ENCODE results near the gene ARHGAP27.

ARHGAP27 gene

DNA sequence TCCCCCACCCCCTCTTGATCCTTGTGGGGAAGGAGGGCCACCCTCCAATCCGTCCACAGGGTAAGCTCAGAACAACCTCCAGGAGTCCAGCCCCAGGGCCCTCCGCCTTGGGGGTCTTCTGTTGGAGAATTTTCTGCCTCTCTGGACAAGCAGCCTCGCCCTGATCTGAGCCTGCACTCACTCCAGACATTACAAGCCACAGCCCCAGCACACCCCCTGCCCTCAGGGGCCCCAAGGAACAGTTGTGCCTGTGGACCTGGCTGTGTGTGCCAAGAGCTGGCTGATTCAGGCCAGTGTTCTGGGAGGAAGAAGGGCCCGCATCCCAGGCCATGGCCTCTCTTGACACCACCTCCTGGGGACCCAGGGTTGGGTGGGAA, 477 bp upstream of the ARHGAP27 start:
- DNase-seq (ENCODE audit: insufficient read length, low spot score) (no peak), FAIRE-seq (peak; percentile 20)
- TF ChIP-seq POLR2AphosphoS5 (IDR thresholded peaks at IDR 0.05; ENCODE audit: low read depth, low read length): no peak
- no peak for TF ChIP-seq POLR2A (IDR thresholded peaks at IDR 0.05; ENCODE audit: low read depth, low read length)

DNA sequence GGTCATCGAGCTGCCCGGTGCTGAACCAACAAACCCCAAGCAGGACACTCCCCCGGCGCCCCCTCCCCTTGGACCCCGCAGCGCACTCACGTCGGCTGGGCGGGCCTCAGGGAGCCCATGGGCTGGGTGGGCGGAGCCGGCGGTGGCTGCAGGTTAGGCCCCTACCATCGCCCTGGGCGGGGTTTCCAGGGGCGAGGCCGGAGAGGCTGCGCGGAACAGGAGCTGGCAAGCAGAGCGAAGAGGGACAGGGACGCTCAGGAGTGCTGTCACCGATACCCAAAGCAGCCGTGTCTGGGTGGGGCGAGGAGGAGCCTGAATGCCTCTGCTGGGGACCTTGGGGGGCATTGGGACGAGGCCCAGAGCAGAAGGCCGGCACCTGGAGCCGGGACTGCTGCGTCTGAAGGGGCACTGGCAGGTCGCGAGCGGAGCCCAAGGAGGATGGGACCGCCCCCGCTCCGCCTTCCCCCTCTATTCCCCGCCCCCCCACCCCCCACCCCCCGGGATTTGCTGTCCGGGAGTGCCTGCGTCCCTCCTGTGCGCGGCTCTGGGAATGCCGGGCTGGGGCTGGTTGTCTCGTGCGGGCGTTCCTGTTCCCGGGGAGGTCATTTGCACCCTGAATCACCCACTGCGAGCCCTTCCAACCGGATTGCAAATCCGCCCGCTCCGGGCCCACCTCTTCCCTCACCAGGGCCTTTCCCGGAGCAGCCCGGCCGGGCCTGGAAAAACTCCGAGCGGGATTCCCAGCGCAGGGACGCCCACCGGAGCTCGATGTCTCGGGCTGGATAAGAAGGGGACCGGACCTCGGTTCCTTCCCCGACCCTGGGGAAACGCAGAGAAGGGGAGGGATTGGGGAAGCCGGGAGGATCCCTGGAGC, 902 bp downstream of the ARHGAP27 start:
- peak; percentile 95 for DNase-seq (ENCODE audit: insufficient read length, low spot score)
- TF ChIP-seq TAF1 (IDR thresholded peaks at IDR 0.05; ENCODE audit: low read depth, low read length): 0 out of 2 replicates have a peak, but pooled peaks have one; percentile 10
- no peak for TF ChIP-seq POLR2AphosphoS5 (IDR thresholded peaks at IDR 0.05; ENCODE audit: low read depth, low read length)
- TF ChIP-seq POLR2A (IDR thresholded peaks at IDR 0.05; ENCODE audit: low read depth, low read length): no peak
- peak; percentile 93 for FAIRE-seq

DNA sequence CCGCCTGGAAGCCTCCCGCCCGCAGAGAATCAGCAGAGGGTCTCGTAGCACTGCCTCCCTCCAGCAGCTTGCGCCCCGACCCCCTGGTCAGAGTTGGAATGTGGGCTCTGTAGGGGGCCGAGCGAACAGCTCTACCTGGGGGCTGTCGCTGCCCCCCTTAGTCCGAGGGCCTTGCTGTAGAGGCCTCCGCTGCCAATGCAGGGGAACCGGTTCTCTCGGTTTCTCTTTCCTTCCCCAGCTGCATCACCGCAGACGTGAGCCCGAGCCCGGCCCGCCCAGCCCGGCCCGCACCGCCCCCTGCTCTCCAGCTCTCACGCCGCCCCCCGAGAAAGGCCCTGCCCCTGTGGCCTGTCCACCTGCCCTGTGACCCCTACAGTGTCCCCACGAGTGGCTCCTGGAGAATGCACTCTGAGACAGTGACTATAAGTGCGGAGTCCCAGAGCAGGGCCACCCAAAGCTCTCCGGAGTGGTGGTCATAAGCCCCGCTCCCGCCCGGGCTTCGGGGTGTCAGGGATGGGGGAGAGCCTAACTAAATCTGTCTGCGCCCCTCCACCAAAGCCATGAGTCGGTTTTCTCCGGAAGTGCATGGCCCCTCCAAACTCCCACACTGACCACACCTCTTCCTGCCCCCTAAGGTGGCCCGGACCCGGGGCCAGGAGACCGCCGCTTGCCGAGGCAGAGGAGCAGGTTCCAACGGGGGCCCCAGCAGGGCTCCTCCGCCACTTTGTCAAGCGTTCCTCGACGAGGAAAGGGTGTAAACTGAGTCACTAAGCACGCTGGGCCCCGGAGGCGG, 1.7 kb downstream of the ARHGAP27 start:
- peak; percentile 82 for DNase-seq (ENCODE audit: insufficient read length, low spot score)
- FAIRE-seq: no peak
- no peak for TF ChIP-seq TAF1 (IDR thresholded peaks at IDR 0.05; ENCODE audit: low read depth, low read length)
- peak; percentile 43; the same call in 1 of the 2 replicates for TF ChIP-seq SPI1 (IDR thresholded peaks at IDR 0.05; ENCODE audit: low read depth, low read length)
- no peak for TF ChIP-seq POLR2AphosphoS5 (IDR thresholded peaks at IDR 0.05; ENCODE audit: low read depth, low read length)
- TF ChIP-seq POU2F2 (IDR thresholded peaks at IDR 0.05; ENCODE audit: low read depth, low read length): no peak

- FAIRE-seq: peak; percentile 56
- TF ChIP-seq SPI1 (IDR thresholded peaks at IDR 0.05; ENCODE audit: low read depth, low read length): no peak
- TF ChIP-seq POLR2A (IDR thresholded peaks at IDR 0.05; ENCODE audit: low read depth, low read length): no peak
- no peak for TF ChIP-seq POLR2AphosphoS5 (IDR thresholded peaks at IDR 0.05; ENCODE audit: low read depth, low read length)
- no peak for TF ChIP-seq TAF1 (IDR thresholded peaks at IDR 0.05; ENCODE audit: low read depth, low read length)
- no peak for TF ChIP-seq POU2F2 (IDR thresholded peaks at IDR 0.05; ENCODE audit: low read depth, low read length)
- TF ChIP-seq PAX5 (IDR thresholded peaks at IDR 0.05; ENCODE audit: insufficient read depth, low read length, severe bottlenecking): no peak
- DNase-seq (ENCODE audit: insufficient read length, low spot score): no peak
These were observed 2.5 kb downstream of the ARHGAP27 start for GRCh38 chr17:45430006-45430737.

DNA sequence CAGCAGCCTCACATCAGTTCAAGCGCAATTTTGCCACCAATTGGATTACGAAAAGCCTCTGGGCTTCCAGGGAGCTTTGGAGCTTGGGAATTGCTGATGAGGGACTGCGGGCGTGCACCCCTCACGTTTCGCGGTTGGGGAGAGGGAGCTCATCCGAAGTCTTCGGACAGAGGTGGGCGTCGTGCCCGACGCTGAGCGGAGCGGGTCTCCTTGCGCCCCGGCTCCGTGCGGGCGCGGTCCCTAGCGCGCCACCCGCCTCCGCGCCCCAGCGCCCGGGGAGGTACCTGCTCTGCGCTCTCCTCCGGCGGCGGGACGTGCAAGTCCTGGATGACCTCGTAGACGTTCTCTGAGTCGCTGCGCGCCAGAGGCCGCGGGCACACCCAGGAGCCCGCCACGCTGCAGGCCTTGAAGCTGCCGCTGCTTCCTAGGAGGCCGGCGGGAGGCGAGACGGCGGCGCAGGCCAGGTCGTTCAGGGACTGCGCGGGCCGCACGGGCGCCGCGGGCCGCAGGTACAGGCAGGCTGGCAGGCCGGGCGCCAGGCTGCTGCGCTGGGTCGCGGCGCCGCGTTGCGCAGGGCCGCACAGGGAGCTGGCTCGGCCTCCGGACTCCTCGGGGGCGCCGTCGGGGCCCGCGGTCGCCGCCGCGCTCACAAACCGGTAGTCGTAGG, 3.2 kb downstream of the ARHGAP27 start:
- FAIRE-seq: no peak
- DNase-seq (ENCODE audit: insufficient read length, low spot score): no peak
- TF ChIP-seq POU2F2 (IDR thresholded peaks at IDR 0.05; ENCODE audit: low read depth, low read length) (no peak), POLR2A (IDR thresholded peaks at IDR 0.05; ENCODE audit: low read depth, low read length) (no peak), TAF1 (IDR thresholded peaks at IDR 0.05; ENCODE audit: low read depth, low read length) (no peak), PAX5 (IDR thresholded peaks at IDR 0.05; ENCODE audit: insufficient read depth, low read length, severe bottlenecking) (no peak), POLR2AphosphoS5 (IDR thresholded peaks at IDR 0.05; ENCODE audit: low read depth, low read length) (no peak), SPI1 (IDR thresholded peaks at IDR 0.05; ENCODE audit: low read depth, low read length) (no peak)

DNA sequence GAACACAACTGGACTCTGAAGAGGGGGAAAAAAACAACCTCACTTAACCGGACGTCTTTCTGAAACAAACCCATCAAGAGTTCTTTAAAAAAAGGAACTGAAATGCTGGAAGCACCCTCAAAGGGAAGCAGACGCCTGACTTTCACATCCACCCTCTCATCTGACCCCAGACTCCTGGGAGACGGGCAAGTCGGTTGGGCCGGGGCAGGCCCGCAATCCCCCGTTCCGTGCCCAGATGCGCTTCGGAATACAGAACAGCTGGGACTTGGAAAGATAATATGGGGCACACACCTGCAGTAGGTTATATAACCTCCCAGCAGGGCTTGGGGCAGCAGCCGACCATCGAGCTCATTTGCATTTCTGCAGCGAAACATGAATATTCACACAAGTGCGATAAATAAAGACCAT, 3.7 kb downstream of the ARHGAP27 start:
- TF ChIP-seq POU2F2 (IDR thresholded peaks at IDR 0.05; ENCODE audit: low read depth, low read length): peak; percentile 98
- TF ChIP-seq PAX5 (IDR thresholded peaks at IDR 0.05; ENCODE audit: insufficient read depth, low read length, severe bottlenecking): no peak
- peak; percentile 89 for TF ChIP-seq SPI1 (IDR thresholded peaks at IDR 0.05; ENCODE audit: low read depth, low read length)
- no peak for TF ChIP-seq POLR2A (IDR thresholded peaks at IDR 0.05; ENCODE audit: low read depth, low read length)
- no peak for TF ChIP-seq POLR2AphosphoS5 (IDR thresholded peaks at IDR 0.05; ENCODE audit: low read depth, low read length)
- no peak for TF ChIP-seq TAF1 (IDR thresholded peaks at IDR 0.05; ENCODE audit: low read depth, low read length)
- peak; percentile 78 for FAIRE-seq
- DNase-seq (ENCODE audit: insufficient read length, low spot score): no peak

- FAIRE-seq (peak; percentile 91), DNase-seq (ENCODE audit: insufficient read length, low spot score) (peak; percentile 76)
- TF ChIP-seq POU2F2 (IDR thresholded peaks at IDR 0.05; ENCODE audit: low read depth, low read length) (no peak), TAF1 (IDR thresholded peaks at IDR 0.05; ENCODE audit: low read depth, low read length) (no peak), POLR2A (IDR thresholded peaks at IDR 0.05; ENCODE audit: low read depth, low read length) (no peak), SPI1 (IDR thresholded peaks at IDR 0.05; ENCODE audit: low read depth, low read length) (peak; percentile 89), PAX5 (IDR thresholded peaks at IDR 0.05; ENCODE audit: insufficient read depth, low read length, severe bottlenecking) (no peak)
These were observed 4.5 kb downstream of the ARHGAP27 start for GRCh38 chr17:45428050-45428617.

- no peak for FAIRE-seq
These were observed 5.4 kb downstream of the ARHGAP27 start for GRCh38 chr17:45427181-45427835.

More at GRCh38 chr17:45427181-45427835, 5.4 kb downstream of the ARHGAP27 start:
- no peak for DNase-seq (ENCODE audit: insufficient read length, low spot score)
- no peak for TF ChIP-seq SPI1 (IDR thresholded peaks at IDR 0.05; ENCODE audit: low read depth, low read length)
- no peak for TF ChIP-seq PAX5 (IDR thresholded peaks at IDR 0.05; ENCODE audit: insufficient read depth, low read length, severe bottlenecking)
- no peak for TF ChIP-seq TAF1 (IDR thresholded peaks at IDR 0.05; ENCODE audit: low read depth, low read length)
- TF ChIP-seq POLR2A (IDR thresholded peaks at IDR 0.05; ENCODE audit: low read depth, low read length): no peak
- TF ChIP-seq POU2F2 (IDR thresholded peaks at IDR 0.05; ENCODE audit: low read depth, low read length): no peak
- TF ChIP-seq POLR2AphosphoS5 (IDR thresholded peaks at IDR 0.05; ENCODE audit: low read depth, low read length): no peak

All from GM12891 (cell line).